ENCODE measurements around the gene ZCCHC14. TPM values are rescaled to one million over a fixed set of nuclear protein-coding genes. Genes with fewer than 3 reads are reported as not detected.
"Not testable (repeated sequence)": the region's sequence is repeated elsewhere in the genome, so short reads cannot be mapped to it uniquely, and the experiment has no call there.

ZCCHC14 gene
- total RNA-seq, 1 donor from 2014 or later = 6.4 TPM

DNA sequence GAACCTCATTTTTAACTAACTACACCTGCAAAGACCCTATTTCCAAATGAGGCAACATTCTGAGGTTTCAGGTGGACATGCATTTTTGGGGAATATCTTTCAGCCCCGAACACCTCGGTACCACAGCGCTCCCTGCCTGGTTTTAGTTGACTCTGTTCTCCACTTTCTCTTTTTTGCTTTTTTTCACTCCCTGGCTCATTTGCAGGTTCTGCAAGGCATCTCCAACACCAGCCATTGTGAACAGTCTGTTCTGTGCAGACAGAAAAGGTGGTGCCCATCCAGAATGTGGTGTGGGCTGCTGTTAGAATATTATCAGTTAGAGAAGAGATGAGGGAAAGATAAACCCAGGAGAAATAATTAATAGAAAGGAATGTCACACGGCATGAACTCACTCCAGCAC is 32.5 kb upstream of the ZCCHC14 start:
- no peak for DNase-seq (ENCODE audit: low read depth, low spot score)

DNA sequence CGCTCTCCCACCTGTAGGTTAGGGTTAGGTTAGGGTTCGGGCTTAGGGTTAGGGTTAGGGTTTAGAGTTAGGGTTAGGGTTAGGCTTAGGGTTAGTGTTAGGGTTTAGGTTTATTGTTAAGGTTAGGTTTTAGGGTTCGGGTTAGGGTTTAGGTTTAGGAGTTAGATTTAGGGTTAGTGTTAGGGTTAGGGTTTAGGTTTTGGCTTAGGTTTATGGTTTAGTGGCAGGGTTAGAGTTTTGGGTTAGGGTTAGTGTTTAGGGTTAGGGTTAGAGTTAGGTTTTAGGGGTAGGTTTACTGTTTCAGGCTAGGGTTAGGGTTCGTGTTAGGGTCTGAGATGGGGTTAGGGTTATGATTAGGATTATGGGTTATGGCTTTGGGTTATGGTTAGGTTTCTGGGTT is 31.6 kb upstream of the ZCCHC14 start:
- no peak for DNase-seq (ENCODE audit: low read depth, low spot score)

DNA sequence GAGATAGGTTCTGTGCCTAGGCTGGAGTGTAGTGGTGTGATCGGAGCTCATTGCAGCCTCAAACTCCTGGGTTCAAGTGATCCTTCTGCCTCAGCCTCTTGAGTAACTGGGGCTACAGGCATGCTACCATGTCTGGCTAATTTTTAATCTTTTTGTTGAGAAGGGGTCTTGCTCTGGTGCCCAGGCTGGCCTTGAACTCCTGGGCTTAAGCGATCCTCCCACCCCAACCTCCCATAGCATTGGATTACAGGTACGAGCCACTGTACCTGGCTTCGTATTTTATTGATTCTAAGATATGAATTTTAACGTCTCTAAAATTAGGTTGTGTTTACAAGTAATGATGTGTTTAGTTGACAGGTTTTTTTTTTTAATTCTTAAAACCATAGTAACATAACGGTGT is 30.8 kb upstream of the ZCCHC14 start:
- not testable (repeated sequence) for DNase-seq (ENCODE audit: low read depth, low spot score)

DNA sequence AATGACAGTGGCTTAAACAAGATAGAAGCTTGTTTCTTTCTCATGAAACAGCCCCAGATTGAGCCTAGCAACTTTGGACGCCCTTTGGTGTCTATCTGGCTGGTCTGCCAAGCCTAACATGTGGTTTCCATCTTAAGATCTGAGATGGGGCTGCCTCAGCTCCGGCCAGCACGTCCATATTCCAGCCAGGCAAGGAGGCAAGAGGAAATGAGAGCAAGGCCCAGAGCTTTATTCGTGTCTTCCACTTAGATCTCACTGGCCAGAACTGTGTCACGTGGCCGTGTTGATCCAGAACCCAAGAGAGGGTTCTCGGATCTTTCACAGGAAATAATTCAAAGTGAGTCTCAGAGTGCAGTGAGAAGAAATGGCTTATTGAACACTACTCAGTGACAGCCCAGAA is 28.9 kb upstream of the ZCCHC14 start:
- DNase-seq (ENCODE audit: low read depth, low spot score) = not testable (repeated sequence)

DNA sequence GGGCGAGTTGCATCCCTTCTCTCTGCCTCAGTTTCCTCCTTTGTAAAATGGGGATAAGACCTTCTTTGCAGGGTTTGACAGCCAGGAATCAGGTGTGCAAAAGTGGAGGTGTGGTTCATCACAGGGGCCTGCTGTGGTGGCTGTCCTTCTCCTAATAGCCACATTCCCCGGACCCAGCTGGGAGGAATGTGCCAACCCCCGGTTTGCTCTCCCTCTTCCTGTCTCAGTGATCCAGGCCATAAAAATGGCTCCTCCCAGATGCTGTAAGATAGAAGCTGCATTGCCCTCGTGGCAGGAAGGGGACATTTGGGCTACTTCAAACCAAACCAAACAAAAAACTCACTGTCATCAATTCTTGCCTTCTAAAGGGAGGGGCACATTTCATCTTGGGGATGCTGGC is 26.3 kb upstream of the ZCCHC14 start:
- DNase-seq (ENCODE audit: low read depth, low spot score) = not testable (repeated sequence)

DNA sequence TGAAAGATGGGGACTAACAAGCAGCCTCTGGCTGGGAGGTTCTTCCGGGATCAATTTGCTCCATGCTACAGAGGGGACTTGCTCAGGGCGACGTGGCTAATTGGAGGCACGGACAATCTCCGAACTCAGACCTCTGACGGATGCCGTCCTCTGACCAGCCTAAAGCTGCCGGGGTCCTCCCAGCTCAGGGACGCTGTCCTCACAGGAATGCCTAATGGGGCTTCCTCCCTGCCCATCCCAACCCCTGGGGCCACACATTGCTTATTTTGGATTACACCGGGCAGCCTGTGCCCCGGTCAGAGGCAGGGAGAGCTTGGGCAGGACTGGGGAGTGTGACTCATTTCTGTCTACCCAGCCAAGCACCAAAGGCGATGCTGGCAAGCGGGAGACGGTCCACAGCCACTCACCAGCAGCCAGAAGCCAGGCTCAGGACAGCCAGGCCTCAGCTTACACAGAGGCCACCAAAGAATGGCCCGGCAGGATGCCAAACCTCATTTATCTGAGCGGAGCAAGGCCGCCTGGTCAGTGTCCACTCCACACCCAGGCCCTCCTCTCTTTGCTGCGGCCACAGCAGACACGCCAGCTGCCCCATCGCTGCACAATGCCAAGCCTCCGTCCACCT is 25.7 kb upstream of the ZCCHC14 start:
- not testable (repeated sequence) for DNase-seq (ENCODE audit: low read depth, low spot score)

DNA sequence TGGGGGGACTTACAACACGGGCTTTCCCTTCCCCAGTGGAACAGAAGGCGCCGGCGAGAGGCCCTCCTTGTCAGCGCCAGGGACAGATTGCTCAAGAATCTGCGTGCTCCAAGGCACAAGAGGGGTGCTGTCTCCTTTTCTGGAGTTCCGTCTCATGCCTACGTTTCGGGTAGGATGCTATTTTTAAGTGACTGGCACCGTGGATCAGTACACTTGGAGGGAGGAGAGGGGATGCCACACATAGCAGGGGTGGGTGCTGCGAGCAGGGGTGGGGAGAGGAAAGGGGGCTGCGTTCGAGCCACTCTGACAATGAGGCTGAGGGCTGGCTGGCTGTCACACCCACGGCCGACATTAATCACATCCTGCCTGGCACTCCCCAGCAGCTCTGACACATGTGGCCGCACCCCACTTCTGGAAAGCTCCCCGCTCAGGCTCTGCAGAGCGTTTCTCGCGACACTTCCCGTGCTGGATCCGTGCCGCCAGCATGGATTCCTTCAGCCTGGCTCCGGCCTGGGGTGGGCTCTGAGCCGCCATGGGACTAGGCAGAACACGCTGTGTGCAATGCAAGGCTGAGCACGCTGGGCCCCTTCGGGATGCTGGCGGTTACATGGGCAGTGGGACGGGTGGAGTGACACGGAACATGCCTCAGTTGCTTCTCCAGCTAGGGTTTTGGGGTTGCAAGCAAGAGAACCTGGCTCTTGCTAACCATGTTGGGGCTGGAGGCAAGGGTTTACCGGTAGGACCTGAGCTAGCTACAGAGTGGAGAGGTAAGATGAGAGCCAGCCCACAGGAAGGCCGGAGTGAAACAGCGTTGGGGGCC is 25.0 kb upstream of the ZCCHC14 start:
- DNase-seq (ENCODE audit: low read depth, low spot score) = not testable (repeated sequence)

DNA sequence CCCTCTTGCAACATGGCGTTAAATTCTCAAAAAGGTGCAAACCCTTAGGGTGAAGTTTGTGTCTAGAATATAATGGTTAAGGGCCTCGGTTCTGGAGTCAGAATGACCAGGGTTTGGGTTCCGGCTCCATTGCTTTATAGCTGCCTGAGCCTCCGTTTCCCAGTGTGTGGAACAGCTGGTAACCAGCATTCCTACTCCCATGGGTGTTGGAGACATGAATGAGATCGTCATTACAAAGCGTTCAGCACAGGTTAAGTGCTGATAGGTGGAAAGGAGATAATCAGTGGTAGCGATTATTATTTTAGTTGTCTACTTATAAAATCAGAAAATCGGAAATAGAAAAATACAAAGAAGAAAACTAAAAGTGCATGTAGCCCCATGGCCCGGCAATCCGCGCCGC is 23.5 kb upstream of the ZCCHC14 start:
- no peak for DNase-seq (ENCODE audit: low read depth, low spot score)

DNA sequence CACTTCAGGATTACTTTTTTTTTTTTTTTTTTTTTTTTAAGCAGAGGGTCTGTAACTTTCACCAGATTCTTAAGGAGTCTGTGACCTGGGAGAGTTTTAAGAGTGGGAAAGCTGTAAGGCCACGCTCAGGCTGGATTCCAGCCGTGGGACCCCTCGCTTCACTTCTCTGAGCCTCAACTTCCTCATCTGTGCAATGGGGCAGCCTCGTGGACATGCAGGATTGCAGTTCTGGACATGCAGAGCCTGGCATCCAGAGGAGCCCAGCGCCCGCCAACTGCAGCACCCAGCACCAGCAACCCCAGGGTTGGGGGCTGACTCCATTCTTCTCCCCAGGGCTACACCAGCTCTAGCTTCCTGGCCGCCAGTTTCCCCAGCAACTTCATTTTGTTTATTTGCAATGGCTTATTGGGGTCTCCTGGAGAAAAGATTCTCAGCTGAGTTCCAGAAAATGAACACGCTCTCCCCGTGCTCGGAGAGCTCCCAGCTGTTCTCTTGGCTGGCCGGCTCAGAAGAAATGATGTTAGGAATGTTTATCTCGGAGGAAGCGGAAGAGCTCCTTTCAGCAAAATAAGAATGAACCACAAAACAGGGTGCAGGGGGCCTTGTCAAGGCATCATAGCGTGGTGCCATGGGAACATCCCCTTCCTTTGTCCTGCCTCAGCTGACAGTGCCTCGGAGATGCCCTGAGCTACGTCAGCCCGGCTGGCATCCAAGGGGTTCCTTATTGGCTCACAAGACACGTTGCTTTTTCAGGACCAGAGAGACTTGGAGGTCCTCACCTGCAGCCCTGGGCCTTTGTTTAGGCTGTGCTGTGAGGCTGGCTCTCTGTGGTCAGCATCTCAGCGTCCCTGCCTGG is 22.9 kb upstream of the ZCCHC14 start:
- DNase-seq (ENCODE audit: low read depth, low spot score) = no peak

DNA sequence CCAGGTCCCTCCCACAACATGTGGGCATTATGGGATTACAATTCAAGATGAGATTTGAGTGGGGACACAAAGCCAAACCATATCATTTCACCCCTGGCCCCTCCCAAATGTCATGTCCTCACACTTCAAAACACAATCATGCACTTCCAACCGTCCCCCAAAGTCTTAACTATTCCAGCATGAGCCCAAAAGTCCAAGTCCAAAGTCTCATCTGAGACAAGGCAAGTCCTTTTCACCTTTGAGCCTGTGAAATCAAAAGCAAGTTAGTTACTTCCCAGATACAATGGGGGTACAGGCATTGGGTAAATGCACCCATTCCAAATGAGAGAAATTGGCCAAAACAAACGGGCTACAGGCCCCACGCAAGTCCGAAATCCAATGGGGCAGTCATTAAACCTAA is 17.0 kb upstream of the ZCCHC14 start:
- not testable (repeated sequence) for DNase-seq (ENCODE audit: low read depth, low spot score)

DNA sequence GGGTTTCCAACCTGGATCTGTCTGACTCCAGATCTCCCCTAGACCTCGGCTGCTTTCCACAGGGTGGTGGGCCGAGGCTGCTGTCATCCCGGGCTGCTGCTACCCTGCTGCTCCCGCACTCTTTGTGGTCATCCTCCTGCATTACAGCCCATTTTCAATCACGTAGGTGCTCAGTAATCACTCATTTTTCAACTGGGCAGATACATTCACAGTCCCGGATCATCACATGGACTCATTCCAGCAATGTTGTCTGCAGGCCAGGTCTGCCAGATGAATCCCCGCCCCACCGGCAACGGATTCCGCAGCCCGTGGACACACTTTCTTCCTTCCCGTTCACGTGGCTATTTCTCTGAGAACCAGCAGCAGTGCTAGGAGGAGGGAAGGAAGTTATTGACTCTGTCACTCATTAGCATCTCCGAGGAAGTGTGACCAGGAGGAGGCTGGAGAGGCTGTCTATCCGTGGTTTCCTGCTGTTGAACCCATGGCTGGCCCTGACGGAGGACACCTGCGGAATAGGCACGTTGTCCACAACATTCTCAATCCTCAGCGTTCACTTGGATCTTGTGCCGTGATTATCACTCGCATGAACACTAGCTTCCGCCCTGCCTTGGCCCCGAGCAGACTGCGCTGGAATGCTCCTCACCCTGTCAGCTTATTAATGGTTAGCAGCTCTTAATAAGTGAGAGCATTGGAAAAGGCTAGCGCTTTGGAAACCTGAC is 14.7 kb upstream of the ZCCHC14 start:
- DNase-seq (ENCODE audit: low read depth, low spot score) = no peak

DNA sequence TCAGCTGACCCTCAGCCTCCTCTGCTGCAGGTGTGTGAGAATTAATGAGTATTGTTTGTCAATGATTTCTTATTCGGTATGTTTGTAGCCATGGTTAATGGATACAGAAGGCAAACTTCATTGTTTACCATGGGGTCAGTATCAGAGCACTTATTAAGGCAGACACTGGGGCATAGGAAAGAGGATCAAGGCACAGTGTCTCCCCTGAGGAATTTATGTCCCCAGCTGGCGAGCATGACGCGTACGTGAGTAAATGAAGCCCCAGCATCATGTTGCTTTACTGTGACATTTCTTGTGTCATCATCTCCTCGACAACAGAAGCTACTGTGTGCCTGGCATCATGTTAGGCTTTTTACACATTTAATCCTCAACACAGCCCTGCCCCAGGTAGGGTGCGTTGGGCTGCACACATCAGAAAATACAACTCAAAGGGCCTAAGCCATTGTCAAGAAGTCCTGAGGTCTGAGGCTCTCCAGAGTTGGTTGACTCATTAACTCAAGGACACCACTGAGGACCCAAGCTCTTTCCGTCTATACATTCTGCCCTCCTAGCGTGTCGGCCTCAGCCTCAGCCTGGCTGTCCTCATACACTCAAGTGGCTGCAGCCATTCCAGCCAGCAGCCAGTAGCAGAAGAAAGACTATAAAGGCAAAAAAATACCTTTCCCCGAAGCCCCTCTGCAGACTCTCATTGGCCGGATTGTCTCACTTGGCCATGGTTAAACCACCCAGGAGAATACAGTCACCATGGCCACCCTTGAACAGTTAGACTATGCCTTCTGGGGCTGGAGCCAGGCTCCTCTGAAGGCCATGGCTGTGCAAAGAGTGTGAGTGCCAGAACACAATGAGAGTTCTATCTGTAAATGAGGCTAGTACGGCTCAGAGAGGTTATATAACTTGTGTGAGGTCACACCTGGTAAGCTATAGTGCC is 13.9 kb upstream of the ZCCHC14 start:
- no peak for DNase-seq (ENCODE audit: low read depth, low spot score)

DNA sequence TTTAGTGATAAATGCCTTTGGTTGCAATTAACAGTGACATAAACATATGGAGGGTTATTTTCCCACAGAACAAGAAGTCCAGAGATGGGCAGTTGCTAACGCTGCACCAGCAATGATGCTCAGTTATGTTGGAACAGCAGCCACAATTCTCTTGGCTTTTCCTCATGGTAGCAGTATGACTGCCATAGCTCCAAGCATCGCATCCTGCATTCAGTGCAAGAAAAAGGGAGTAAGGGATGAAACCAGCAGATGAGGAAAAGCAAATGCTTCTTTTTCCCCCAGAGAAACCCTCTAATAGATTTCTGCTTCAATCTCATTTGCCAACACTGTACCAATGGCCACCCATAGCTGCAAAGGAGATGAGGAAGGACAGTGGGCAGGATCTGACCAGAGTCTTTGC is 13.0 kb upstream of the ZCCHC14 start:
- DNase-seq (ENCODE audit: low read depth, low spot score) = no peak

DNA sequence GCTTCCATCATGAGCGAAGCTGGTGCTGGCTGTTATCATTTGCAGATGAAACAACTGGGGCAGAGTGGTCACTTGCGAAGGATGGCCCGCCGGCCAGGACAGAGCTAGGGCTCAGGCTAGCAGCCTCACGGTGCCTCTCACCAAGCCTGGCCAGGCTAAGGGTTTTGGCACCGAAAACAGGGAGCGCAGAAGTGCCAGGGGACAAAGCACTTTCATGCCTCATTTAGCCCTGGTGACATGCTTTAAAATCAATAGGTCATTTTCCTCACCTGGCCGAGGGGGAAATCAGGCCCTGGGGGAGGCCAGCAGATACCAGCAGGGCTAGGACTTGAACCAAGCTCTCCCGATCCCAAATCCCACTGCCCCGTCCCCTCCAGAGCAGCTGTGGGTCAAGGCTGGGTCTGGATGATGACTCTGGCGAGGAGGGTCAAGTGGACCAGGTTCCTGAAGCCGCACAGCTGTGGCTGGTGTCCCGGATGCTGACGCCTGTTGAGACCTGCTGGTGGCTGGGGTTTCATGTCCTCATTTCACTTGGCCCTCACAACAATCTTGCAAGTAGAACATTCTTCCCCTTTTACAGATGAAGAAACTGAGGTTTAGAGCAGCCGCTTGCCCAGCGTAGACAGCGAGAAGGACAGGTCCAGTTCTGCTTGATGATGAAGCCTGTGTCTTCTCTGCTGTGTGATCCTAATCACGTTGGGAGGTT is 10.6 kb upstream of the ZCCHC14 start:
- DNase-seq (ENCODE audit: low read depth, low spot score) = not testable (repeated sequence)

DNA sequence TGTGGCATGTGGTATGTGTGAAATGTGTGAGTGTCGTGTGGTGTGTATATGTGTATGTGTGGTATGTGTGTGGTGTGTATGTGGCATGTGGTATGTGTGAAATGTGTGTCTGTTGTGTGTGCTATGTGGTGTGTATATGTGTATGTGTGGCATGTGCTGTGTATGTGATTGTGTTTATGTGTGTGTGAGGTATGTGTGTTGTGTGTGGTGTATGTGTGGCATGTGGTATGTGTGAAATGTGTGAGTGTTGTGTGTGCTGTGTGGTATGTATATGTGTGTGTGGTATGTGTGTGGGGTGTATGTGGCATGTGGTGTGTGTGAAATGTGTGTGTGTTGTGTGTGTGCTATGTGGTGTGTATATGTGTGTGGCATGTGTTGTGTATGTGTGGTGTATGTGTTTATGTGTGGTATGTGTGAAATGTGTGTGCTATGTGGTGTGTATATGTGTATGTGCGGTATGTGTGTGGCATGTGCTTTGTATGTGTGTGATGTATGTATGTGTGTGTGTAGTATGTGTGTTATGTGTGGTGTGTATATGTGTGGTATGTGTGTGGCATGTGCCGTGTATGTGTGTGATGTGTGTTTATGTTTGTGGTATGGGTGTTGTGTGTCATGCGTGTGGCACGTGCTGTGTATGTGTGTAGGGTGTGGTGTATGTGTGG is 9.6 kb upstream of the ZCCHC14 start:
- DNase-seq (ENCODE audit: low read depth, low spot score) = no peak

DNA sequence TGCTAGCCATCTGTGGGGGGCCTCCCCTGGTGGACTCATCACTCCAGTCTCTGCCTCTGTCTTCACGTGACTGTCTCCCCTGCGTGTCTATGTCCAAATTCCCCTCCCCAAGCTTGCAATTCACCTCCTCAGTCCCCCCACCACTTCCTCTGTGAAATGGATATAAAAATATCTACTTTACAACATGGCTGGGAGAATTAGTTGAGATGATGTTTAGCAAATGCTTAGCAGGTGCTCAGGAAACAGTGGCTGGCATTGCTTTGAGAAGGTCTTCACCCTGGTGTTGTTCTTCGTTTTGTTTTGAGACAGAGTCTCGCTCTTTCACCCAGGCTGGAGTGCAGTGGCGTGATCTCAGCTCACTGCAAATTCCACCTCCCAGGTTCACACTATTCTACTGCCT is 8.3 kb upstream of the ZCCHC14 start:
- DNase-seq (ENCODE audit: low read depth, low spot score) = no peak

DNA sequence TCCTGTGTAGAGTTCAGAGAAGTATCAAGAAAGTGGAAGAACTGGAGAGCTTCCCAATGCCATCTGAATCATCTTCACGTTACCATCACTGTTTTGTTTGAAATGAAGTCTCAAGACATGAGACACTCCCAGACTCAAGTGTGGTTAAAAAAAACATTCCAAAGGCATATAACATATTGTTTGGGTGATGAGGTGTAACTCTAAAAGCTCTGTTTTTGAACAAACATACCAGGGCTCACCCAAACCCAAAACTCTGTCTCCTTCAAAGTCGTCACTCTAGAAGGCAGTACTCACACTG is 6.3 kb upstream of the ZCCHC14 start:
- no peak for DNase-seq (ENCODE audit: low read depth, low spot score)

DNA sequence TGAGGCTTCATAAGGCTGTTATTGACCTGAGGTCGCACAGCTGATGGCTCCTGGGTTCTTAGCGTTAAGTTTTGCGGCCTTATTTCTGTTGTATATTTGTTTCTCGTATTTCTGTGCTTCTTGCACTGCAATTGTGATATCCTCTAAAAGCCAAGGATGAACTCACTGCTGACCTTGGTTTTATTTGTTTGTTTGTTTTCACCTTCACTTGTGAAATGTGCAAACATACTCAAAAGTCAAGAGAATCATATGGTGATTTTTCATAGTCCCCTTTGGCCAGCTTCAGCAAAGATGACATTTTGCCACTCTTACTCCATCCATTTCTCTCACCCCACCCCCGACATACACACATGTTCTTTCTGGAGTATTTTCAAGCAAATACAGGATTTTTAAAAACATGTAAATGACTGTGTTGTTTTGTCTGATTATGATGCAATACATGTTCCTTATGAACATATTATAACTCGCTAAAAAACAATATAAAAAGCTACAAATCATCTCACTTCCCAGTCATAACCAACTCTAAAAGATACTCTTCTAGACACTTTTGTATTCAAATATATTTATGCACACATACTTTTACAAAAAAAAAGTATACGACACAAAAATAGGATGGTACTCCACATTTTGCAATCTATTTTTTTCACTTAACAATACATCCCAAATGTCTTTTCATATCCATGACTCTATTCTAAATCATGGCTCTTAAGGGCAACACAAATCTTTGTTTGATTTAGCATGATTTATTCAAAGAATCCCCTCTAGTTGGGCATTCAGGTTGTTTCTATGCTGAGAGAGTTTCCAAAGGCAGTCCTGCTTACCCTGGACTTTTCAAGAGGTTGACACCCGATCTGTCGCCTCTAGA is 5.7 kb upstream of the ZCCHC14 start:
- DNase-seq (ENCODE audit: low read depth, low spot score) = no peak
